ENCODE measurements around the gene PEX5L.

- no peak for TF ChIP-seq CTCF (conservative IDR thresholded peaks at IDR 0.05 in 1 of 2, IDR thresholded peaks at IDR 0.05 in 1 of 2; ENCODE audit: low read depth in 1 of 2, low read length in 2 of 2)
- TF ChIP-seq EZH2 (IDR thresholded peaks at IDR 0.05; ENCODE audit: low read length, missing control alignments): no peak
Measured at GRCh38 chr3:179848711-179849110, 188.0 kb downstream of the PEX5L start.

Measured in fibroblast of lung (primary cell).